HepG2 (cell line): ENCODE measurements around the gene CARD16.

ENCODE experiments used
- AFF4 ChIP-seq: sonication (generic); formaldehyde crosslinking; IDR thresholded peaks from 2 replicates; pipeline ENCODE4 v1.4.0; 2020; ENCODE audit warnings: missing genetic modification reagents
- ARNT ChIP-seq: fragments of 450-650 bp; IDR thresholded peaks from 2 replicates; pipeline ENCODE4 v1.6.1; 2017
- CTCF ChIP-seq: sonication (generic); formaldehyde crosslinking; IDR thresholded peaks from 2 replicates; pipeline ENCODE4 v1.5.0; 2020; ENCODE audit warnings: mild to moderate bottlenecking, missing genetic modification reagents, moderate library complexity
- FOXA1 ChIP-seq, 2 experiments: fragments of 450-650 bp in 1 of 2; sonication (generic) in 1 of 2; formaldehyde crosslinking in 1 of 2; IDR thresholded peaks; 2 replicates each; pipeline versions ENCODE4 v1.4.0 to v1.6.1; 2016 to 2020; ENCODE audit warnings: missing genetic modification reagents in 1 of 2
- GTF2F1 ChIP-seq: fragments of 150-350 bp; IDR thresholded peaks from 2 replicates; pipeline ENCODE4 v1.6.1; 2014; ENCODE audit warnings: low read length
- RARA ChIP-seq: IDR thresholded peaks from 2 replicates; pipeline ENCODE4 v1.6.1; 2016; ENCODE audit warnings: missing genetic modification reagents, missing compliant biosample characterization
- RFX1 ChIP-seq: fragments of 450-650 bp; IDR thresholded peaks from 2 replicates; pipeline ENCODE4 v1.6.1; 2017
- RFX5 ChIP-seq: IDR thresholded peaks from 2 replicates; pipeline ENCODE4 v1.6.1; 2011; ENCODE audit warnings: low read depth, low read length, improper control_type of control experiment
- RXRB ChIP-seq: IDR thresholded peaks from 2 replicates; pipeline ENCODE4 v1.6.1; 2016; ENCODE audit warnings: borderline replicate concordance, missing genetic modification reagents, missing compliant biosample characterization
- SIN3A ChIP-seq: IDR thresholded peaks from 2 replicates; pipeline ENCODE4 v1.6.1; 2011; ENCODE audit warnings: low read depth, mild to moderate bottlenecking, control low read depth, low read length, borderline replicate concordance
- STAT6 ChIP-seq: sonication (generic); formaldehyde crosslinking; IDR thresholded peaks from 2 replicates; pipeline ENCODE4 v1.4.0; 2020; ENCODE audit warnings: missing genetic modification reagents, mild to moderate bottlenecking, borderline replicate concordance
- TCF7 ChIP-seq: sonication (generic); IDR thresholded peaks from 2 replicates; pipeline ENCODE4 v1.6.1; 2016; ENCODE audit warnings: antibody characterized with exemption, low read depth
- ZNF138 ChIP-seq: sonication (generic); formaldehyde crosslinking; IDR thresholded peaks from 2 replicates; pipeline ENCODE4 v1.5.0; 2020; ENCODE audit warnings: mild to moderate bottlenecking, low read depth, missing genetic modification reagents

- TF ChIP-seq FOXA1 (IDR thresholded peaks at IDR 0.05) (no peak), FOXA1 (CRISPR knock-in tag; IDR thresholded peaks at IDR 0.05) (no peak), GTF2F1 (no peak), CTCF (CRISPR knock-in tag) (no peak), TCF7 (no peak), RFX5 (no peak), AFF4 (CRISPR knock-in tag) (no peak), RXRB (CRISPR knock-in tag) (no peak), RARA (CRISPR knock-in tag) (no peak), SIN3A (no peak), ARNT (no peak), STAT6 (CRISPR knock-in tag) (no peak), ZNF138 (CRISPR knock-in tag) (no peak), RFX1 (no peak)
These were observed 42.0 kb downstream of the CARD16 start for GRCh38 chr11:105003151-105003550.
